GM18861 (cell line): ENCODE results near the gene TMTC1.

Experiments
- ATAC-seq: cut with Tn5 transposase; IDR thresholded peaks from one replicate; pipeline ENCODE4 v1.9.1; 2021; ENCODE audit not compliant: unreplicated experiment

The TMTC1 gene

GRCh38 chr12:29546000-29546399 is 237.7 kb downstream of the TMTC1 start:
- ATAC-seq = no peak

- peak; percentile 85 for ATAC-seq
Observed at GRCh38 chr12:29545102-29545467, 238.7 kb downstream of the TMTC1 start.

- ATAC-seq = peak; percentile 21
Observed at GRCh38 chr12:29544428-29545101, 239.2 kb downstream of the TMTC1 start.

GRCh38 chr12:29543036-29543435 is 240.7 kb downstream of the TMTC1 start:
- no peak for ATAC-seq

- no peak for ATAC-seq
Observed at GRCh38 chr12:29537298-29537697, 246.4 kb downstream of the TMTC1 start.

- no peak for ATAC-seq
Observed at GRCh38 chr12:29534935-29535334, 248.8 kb downstream of the TMTC1 start.

- no peak for ATAC-seq
Observed at GRCh38 chr12:29533815-29534489, 249.8 kb downstream of the TMTC1 start.

- no peak for ATAC-seq
Observed at GRCh38 chr12:29531471-29531870, 252.3 kb downstream of the TMTC1 start.

GRCh38 chr12:29530436-29530835 is 253.3 kb downstream of the TMTC1 start:
- no peak for ATAC-seq

- no peak for ATAC-seq
Observed at GRCh38 chr12:29528161-29528560, 255.6 kb downstream of the TMTC1 start.

GRCh38 chr12:29521951-29522350 is 261.8 kb downstream of the TMTC1 start:
- ATAC-seq = no peak

- no peak for ATAC-seq
Observed at GRCh38 chr12:29519585-29520182, 264.1 kb downstream of the TMTC1 start.

GRCh38 chr12:29518407-29518806 is 265.3 kb downstream of the TMTC1 start:
- no peak for ATAC-seq

GRCh38 chr12:29517264-29517663 is 266.5 kb downstream of the TMTC1 start:
- ATAC-seq = no peak

GRCh38 chr12:29516431-29516875 is 267.3 kb downstream of the TMTC1 start:
- no peak for ATAC-seq

GRCh38 chr12:29510591-29511185 is 273.1 kb downstream of the TMTC1 start:
- no peak for ATAC-seq

GRCh38 chr12:29509503-29509902 is 274.2 kb downstream of the TMTC1 start:
- no peak for ATAC-seq

GRCh38 chr12:29508949-29509348 is 274.8 kb downstream of the TMTC1 start:
- ATAC-seq = no peak

GRCh38 chr12:29505122-29505521 is 278.6 kb downstream of the TMTC1 start:
- ATAC-seq = no peak

- no peak for ATAC-seq
Observed at GRCh38 chr12:29503283-29503682, 280.5 kb downstream of the TMTC1 start.

GRCh38 chr12:29499235-29499634 is 284.5 kb downstream of the TMTC1 start:
- no peak for ATAC-seq

- ATAC-seq = no peak
Observed at GRCh38 chr12:29497588-29497987, 286.2 kb downstream of the TMTC1 start, which contains the start of gene OVCH1. Gene OVCH1 (minus strand): TSS chr12:29497686. CDS start chr12:29497686, 0 bp downstream.
